Measurements from ENCODE around the gene CTNNA3. TPM values are rescaled to one million over a fixed set of nuclear protein-coding genes. Genes with fewer than 3 reads are reported as not detected.

Gene CTNNA3
- total RNA-seq, 1 donor from 2014 or later, result 3.3 TPM

DNA sequence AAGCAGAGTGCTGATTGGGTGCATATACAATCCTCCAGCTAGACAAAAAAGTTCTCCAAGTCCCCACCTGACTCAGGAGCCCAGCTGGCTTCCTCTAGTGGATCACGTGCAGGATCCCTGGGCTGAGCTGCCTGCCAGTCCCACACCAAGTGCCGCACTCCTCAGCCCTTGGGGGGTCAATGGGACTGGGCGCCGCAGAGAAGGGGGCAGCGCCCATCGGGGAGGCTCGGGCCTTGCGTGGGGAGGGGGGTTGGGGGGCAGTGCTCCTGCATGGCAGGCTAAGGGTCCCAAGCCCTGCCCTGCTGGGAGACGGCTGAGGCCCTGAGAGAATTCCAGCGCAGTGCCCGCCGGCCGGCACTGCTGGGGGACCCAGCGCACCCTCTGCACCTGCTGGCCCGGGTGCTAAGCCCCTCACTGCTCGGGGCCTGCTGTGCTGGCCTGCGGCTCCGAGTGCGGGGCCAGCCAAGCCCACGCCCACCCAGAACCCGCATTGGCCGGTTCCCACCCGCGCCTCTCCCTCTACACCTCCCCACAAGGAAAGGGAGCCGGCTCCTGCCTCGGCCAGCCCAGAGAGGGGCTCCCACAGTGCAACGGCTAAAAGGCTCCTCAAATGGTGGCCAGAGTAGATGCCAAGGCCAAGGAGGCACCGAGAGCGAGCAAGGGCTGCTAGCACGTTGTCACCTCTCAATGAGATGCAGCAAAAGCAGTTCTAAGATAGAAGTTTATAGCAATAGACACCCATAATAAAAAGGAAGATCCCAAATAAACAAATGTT, 1044.5 kb downstream of the CTNNA3 start:
- Mint-ChIP-seq H3K27ac (ENCODE audit: unreplicated experiment) (no peak overlapping the region), H3K4me1 (ENCODE audit: low read depth, unreplicated experiment) (no peaks in the 10 kb centered on the region), H3K9me3 (ENCODE audit: unreplicated experiment) (peaks cover 1% of the 10 kb centered on the region), H3K27me3 (ENCODE audit: unreplicated experiment) (peaks cover 2% of the 10 kb centered on the region), H3K36me3 (ENCODE audit: unreplicated experiment) (peaks cover 4% of the 10 kb centered on the region), H3K4me3 (ENCODE audit: unreplicated experiment) (no peak overlapping the region)
- TF ChIP-seq, protein P1, sequence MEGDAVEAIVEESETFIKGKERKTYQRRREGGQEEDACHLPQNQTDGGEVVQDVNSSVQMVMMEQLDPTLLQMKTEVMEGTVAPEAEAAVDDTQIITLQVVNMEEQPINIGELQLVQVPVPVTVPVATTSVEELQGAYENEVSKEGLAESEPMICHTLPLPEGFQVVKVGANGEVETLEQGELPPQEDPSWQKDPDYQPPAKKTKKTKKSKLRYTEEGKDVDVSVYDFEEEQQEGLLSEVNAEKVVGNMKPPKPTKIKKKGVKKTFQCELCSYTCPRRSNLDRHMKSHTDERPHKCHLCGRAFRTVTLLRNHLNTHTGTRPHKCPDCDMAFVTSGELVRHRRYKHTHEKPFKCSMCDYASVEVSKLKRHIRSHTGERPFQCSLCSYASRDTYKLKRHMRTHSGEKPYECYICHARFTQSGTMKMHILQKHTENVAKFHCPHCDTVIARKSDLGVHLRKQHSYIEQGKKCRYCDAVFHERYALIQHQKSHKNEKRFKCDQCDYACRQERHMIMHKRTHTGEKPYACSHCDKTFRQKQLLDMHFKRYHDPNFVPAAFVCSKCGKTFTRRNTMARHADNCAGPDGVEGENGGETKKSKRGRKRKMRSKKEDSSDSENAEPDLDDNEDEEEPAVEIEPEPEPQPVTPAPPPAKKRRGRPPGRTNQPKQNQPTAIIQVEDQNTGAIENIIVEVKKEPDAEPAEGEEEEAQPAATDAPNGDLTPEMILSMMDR (IDR thresholded peaks at IDR 0.05; ENCODE audit: partially characterized antibody, unreplicated experiment), result no peak
- DNase-seq, result no peak

DNA sequence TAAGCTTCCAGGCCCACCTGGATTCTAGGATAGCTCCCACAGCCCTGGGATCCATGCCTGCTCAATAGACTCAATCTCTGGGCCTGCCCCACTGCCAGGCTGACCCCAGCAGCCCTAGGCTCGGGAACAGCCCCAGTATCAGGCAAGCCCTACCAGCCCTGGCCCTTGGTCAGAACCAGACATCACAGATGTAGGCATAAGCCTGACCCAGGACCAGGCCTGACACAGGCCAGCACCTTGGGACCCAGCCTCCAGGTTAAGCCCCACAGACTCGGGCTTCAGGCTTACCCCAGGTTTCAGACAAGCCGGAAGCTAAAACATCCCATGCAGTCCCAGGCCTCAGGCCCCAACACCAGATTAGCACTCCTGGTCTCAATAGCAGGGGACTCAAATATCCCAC, 1046.4 kb downstream of the CTNNA3 start:
- H3K36me3 Mint-ChIP-seq (ENCODE audit: unreplicated experiment), result peaks cover 4% of the 10 kb centered on the region
- peaks cover 1% of the 10 kb centered on the region for H3K9me3 Mint-ChIP-seq (ENCODE audit: unreplicated experiment)
- H3K27me3 Mint-ChIP-seq (ENCODE audit: unreplicated experiment), result peaks cover 2% of the 10 kb centered on the region
- no peak overlapping the region for H3K4me3 Mint-ChIP-seq (ENCODE audit: unreplicated experiment)
- no peaks in the 10 kb centered on the region for H3K4me1 Mint-ChIP-seq (ENCODE audit: low read depth, unreplicated experiment)
- no peak for DNase-seq
- H3K27ac Mint-ChIP-seq (ENCODE audit: unreplicated experiment), result no peak overlapping the region
- TF ChIP-seq, protein P1 (IDR thresholded peaks at IDR 0.05; ENCODE audit: partially characterized antibody, unreplicated experiment), result no peak

DNA sequence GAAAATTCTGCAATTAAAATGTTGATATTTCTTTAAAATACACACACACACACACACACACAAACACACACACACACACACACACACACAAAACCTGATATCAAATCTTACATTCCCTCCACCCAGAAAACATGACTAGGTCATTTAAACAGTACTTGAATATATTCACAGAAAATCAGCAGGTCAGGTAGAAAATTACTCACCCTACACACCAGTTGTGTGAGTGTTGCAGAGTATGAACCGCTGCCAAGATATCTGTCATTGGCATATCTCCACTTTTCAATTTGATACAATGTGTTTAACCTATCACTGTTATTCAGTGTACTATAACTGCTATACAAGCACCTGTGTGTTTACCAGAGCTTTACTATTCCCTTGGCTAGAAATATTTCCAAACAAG, 1053.8 kb downstream of the CTNNA3 start:
- TF ChIP-seq, protein P1 (IDR thresholded peaks at IDR 0.05; ENCODE audit: partially characterized antibody, unreplicated experiment), result no peak
- H3K27ac Mint-ChIP-seq (ENCODE audit: unreplicated experiment), result no peak overlapping the region
- H3K27me3 Mint-ChIP-seq (ENCODE audit: unreplicated experiment), result no peaks in the 10 kb centered on the region
- H3K9me3 Mint-ChIP-seq (ENCODE audit: unreplicated experiment), result no peaks in the 10 kb centered on the region
- H3K4me1 Mint-ChIP-seq (ENCODE audit: low read depth, unreplicated experiment), result no peaks in the 10 kb centered on the region
- H3K36me3 Mint-ChIP-seq (ENCODE audit: unreplicated experiment), result no peaks in the 10 kb centered on the region
- H3K4me3 Mint-ChIP-seq (ENCODE audit: unreplicated experiment), result no peak overlapping the region
- no peak for DNase-seq

DNA sequence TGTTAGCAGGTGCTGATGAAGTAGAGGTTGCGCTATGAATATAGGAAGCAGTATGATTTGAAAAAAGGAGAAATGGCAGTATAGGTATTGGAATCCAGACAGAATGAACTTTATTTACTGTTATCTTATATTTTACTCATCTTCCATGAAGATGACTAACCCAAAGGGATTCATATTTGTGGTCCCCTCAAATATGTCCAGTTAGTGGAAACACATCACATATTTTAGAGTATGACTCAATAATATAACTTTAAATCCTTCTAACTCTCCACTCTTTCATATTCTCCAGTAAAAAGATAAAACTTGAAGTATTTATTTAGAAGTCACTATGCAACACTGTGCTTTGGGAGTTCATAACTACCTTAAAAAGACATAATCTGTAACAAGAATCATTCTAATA, 1056.6 kb downstream of the CTNNA3 start:
- DNase-seq, result no peak
- Mint-ChIP-seq H3K27ac (ENCODE audit: unreplicated experiment) (no peak overlapping the region), H3K9me3 (ENCODE audit: unreplicated experiment) (no peaks in the 10 kb centered on the region), H3K36me3 (ENCODE audit: unreplicated experiment) (no peaks in the 10 kb centered on the region), H3K4me1 (ENCODE audit: low read depth, unreplicated experiment) (no peaks in the 10 kb centered on the region), H3K27me3 (ENCODE audit: unreplicated experiment) (no peaks in the 10 kb centered on the region), H3K4me3 (ENCODE audit: unreplicated experiment) (no peak overlapping the region)
- TF ChIP-seq, protein P1 (IDR thresholded peaks at IDR 0.05; ENCODE audit: partially characterized antibody, unreplicated experiment), result no peak

DNA sequence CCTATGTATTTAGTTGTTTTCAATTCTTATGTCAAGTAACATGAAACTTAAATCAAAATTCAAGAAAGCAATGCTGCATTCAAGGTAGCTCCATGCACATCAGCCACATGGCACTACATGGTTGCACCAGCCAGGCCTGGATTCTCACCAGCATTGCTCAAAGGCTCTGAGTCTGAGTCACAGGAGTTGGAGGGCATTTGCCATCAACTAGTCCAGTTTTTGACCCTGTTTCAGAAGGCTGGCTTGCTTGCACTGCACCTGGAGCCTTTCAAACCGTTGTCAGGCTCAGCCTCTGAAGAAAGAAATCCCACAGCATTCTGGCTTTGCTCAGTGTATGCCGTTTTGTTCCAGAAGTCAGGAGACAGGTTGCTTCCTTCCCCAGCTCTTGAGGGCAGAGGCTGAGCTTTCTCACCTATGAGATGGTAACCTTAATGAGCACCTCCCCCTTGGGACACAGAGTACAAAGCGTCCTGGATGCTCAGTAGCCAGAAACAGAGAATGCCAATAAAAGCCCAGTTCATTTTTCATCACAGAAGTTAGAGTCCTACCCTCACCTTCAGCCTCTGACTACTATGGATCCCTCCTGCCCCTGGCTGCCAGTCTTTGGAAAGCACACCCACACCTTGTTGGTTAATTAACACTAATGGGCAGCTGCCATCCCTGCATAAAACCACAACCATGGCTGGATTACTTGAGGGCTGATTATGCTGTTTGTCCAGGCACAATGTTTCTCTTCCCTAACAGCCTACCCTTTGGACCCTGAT, 1058.5 kb downstream of the CTNNA3 start:
- Mint-ChIP-seq H3K9me3 (ENCODE audit: unreplicated experiment) (no peaks in the 10 kb centered on the region), H3K27ac (ENCODE audit: unreplicated experiment) (no peak overlapping the region), H3K4me1 (ENCODE audit: low read depth, unreplicated experiment) (no peaks in the 10 kb centered on the region), H3K36me3 (ENCODE audit: unreplicated experiment) (no peaks in the 10 kb centered on the region), H3K27me3 (ENCODE audit: unreplicated experiment) (no peaks in the 10 kb centered on the region), H3K4me3 (ENCODE audit: unreplicated experiment) (no peak overlapping the region)
- DNase-seq, result no peak
- TF ChIP-seq, protein P1 (IDR thresholded peaks at IDR 0.05; ENCODE audit: partially characterized antibody, unreplicated experiment), result no peak
